HG03558 (cell line): Measurements from ENCODE around the gene PLEKHG1.

Experiments
- ATAC-seq: cut with Tn5 transposase; IDR thresholded peaks from one replicate; pipeline ENCODE4 v1.9.1; 2021; ENCODE audit warnings: moderate number of reproducible peaks; ENCODE audit not compliant: unreplicated experiment; ENCODE audit errors: extremely low read depth

The PLEKHG1 gene

DNA sequence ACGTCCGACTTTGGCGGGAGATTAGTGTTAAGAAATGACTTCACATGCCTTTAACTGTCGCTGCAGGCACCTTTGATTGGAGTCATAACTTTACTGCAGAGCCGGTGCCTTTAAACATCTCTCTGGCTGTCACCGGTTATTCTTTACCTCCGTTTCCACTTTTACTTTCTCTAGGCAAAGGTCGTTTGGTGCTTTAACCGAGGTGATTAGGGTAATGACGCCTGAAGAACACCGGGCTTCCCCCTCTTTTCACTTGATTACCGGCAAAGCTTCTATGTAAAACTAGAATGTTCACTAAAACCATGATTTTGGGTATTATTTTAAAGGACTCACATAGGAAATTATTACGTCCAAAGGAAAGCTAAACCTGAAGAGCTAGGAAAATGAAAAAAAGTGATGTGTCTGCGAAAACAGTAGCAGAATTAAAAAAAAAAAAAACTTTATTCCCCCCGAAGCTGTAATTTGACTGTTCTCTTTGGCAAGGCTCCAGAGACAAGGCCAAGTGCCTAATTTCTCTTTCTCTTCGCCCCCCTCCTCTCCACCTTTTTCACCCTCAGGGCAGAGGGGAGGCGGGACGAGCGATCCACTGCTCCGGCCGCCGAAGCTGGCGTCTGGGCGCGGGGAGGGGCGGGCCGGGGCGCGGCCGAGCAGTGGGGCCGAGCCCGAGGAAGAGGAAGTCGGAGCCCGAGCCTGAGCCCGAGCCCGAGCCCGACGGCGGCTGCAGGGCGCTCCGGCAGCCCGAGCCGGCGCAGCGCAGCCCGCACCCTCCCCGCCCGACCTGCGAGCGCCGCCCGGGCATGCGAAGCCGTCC is at the start of gene PLEKHG1:
TSS of gene PLEKHG1 (plus strand) at position 687 of the 811 bp plus-strand sequence. CDS start 133,797 bp downstream, outside the sequence.
- no peak for ATAC-seq

DNA sequence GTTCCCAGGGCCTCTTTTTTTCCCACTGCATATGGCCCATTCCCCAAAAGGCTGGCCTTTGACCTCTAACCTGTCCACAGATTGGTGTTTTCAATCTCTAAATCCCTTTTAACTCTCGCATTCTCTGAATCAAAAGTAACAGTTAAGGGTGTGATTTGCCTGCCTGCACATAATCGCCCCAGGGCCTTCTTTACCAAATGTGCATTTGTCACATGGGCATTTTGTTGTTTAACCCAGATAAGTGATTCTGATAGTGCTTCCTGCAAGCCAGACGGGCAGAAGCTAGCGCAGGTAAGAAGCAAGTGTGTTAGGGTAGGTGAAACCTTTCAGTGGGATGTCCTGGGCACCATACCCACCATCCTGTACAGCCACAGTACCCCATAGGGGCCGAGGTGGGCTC is 49.4 kb upstream of the PLEKHG1 start:
- ATAC-seq = no peak

DNA sequence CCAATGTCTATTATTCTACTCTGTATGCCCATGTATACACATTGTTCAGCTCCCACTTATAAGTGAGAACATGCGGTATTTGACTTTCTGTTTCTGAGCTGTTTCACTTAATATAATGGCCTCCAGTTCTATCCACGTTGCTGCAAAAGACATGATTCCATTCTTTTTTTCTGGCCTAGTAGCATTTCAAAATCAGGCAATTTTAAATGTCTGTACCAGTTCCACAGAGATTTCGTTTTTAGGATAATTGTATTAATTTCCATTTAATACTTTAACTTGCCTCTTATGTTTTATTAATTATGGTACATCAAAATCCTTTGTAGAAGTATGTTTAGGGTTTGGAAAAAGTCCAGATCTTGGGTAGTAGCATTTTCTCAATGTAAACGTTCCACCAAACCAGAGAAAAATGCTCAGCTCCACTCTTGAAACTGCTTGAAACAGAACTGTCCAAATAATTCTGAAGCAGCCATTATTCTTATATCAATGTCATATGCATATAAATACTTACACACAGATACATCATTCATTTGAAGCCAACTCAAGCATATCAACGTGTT is 42.6 kb upstream of the PLEKHG1 start:
- ATAC-seq = no peak

DNA sequence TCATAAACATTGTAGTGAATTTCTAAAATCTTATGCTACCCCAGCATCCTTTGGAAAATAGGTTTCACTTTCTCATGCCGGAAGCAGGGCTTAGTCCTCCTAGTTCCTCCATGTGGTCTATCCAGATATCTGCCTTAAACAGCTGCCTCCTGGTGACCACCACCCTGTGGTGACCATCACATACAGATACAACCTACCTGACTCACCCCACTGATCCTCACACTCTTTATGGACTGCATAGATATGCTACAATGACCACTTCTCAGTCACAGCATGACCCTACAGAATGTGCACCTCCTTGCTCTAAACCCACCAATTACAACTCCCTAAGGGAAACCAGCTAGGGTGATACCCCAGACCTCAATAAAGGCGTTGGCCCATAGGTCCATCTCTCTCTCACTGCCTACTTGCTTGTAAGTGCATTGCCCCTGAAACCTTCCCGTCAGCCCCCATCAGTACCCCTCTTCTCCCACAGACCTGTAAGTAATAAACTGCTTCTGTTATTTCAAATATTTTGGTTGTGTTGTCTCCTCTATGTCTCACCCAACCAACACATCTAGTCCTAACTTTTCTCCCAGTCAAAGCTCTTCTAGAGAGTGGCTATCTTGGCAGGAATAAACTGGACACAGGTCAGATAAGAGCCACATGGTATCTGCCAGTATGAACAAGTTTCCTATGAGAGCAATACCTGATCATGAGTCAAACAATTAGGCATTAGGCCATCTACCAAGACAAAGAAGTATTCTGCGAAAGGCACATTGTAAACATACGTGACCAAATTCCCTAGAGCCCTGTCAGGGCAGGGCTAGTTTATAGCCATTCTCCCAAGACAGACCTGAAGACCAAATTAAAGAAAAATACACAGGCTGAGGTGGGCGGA is 39.4 kb upstream of the PLEKHG1 start:
- ATAC-seq = no peak

DNA sequence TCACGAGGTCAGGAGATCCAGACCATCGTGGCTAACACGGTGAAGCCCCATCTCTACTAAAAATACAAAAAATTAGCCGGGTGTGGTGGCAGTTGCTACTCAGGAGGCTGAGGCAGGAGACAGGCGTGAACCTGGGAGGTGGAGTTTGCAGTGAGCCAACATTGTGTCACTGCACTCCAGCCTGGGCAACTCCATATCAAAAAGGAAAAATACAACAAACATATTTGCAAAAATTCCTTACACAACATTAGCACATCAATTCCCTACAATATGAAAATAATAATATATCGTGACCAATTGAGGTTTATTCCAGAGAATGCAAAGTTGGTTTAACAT is 38.8 kb upstream of the PLEKHG1 start:
- ATAC-seq = no peak

DNA sequence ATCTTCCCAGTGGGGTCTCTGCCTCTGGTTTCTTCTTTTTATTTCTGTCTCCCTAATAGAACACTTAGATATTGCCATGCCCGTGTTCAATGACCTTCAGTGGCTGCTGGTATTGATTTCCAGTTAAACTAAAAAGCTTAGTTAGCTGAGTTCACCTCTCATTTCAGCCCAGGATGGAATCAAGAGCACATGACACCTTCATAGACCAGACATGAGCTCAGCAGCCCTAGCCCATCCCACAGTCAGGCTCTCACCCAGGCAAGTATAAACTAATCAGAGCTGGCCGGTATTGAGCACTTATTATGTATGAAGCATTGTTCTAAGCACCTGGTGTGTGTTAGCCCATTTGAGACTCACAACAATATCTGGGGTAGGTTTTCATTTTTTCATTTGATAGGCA is 33.7 kb upstream of the PLEKHG1 start:
- no peak for ATAC-seq

DNA sequence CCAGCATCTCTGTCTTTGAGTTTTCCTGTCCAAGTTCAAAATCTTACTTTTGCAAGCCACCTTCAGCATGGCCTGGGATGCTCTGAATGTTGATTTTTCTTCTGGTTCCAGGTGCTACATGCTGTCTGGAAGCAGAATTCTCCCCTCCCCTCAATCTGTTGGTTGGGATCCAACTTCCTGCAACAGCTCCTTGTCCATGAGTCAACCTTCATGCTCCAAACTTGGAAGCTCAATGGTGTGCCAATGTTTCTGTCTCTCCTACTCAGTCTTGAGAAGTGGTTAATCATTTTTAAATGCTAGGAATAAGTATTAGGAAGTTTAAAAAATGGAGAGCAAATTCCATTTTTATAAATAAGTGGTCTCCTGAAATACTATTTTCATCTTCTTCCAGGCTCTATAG is 33.2 kb upstream of the PLEKHG1 start:
- no peak for ATAC-seq

DNA sequence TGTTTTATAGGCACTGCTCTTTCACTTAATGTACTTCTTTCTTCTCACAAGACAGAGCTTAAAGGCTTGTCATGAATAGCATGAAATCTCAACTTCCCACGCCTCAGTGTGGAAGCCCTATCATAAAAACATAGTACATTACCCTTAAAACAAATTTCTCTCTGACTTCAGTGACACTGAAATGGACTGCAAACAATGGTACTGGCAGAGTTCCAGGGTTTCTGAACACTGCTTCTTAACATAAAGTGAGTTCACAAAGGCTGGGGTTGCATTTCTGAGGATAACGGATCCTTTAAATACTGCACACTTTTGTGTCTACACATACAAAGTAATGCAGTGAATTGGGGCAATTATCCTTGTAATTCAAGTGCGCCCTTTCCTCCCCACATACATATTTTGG is 32.3 kb upstream of the PLEKHG1 start:
- no peak for ATAC-seq

DNA sequence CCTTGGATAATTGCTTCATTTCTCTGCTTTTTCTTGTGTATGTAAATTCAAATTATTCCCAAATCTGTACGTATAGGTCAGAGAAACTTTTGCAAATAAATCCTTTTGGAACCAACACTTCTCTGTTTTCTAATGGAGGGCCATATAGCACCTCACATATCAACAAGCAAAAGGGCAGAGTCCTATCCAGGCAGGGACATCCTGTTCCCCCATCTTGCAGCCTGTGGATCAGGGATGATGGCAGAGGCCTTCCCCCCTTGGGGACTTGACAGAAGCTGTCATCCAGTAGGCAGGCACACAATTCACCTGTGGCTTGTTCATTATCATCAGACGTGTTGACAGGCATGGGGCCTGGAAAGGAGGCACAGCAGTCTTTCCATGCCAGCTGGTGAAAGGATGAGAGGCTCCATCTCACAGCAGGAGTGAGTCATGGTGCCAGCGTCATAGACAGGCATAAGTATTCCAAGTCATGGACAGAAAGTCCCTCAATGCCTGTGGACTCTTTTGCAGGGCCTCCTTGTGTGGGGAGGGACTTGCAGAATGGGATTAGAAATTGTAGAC is 31.8 kb upstream of the PLEKHG1 start:
- ATAC-seq = no peak

DNA sequence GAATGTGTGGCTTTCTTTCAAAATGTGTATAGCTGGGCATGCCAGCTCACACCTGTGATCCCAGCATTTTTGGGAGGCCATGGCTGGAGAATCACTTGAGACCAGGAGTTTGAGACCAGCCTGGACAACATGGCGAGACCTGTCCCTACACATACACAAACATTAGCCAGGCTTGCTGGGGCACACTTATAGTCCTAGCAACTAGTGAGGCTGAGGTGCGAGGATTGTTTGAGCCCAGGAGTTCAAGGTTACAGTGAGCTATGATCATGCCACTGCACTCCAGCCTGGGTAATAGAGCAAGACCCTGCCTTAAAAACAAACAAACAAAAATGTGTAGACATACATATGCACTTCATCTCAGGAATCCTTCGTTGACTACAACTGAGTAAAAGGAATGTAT is 31.1 kb upstream of the PLEKHG1 start:
- ATAC-seq = no peak

DNA sequence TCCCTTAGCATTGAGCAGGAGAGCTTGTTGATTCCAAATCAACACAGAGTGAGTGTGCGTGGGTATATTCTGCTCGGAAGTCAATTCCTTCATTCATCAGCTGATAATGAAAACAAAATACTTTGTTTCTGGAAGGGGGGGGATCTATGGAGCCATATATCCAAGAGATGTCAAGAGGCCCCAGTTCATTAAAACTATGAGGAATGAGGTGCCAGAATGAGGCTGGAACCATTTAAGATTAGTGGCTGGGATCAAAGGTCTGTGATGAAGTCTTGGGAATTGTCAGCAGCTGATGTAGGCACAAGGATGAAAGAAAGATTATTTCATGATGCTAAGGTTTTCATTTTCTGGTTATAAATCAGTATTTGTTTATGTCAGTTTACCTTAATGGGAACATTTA is 30.5 kb upstream of the PLEKHG1 start:
- no peak for ATAC-seq

DNA sequence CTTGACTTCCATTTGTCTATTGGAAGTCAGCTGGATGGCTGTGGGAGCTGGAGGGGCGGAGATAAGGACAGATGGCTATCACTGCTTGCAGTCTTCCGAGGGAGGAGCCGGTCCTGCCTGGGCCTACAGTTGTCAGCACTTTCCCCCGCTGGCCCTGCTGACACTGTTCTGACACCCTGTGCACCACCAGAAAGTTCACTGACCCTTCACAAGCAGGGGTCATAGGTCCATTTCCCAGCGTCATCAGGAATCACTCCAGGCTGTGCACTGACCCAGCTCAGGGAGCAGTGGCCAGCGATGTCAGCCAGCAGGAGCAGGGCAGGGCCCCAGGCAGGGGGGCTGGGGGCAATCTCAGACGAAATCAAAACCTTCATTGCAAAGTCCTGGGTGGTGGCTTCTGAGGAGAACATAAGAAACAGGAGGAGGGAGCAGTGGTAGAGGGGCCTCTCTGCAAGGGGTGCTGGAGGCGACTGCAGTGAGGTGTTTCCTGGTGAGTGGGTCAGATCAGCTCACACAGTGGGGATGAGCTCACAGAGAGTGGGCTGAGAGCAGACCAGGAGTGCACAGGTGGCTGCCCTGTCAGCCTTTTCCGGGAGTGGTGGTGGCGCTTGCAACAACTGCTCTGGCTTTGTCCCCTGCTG is 26.5 kb upstream of the PLEKHG1 start:
- no peak for ATAC-seq

DNA sequence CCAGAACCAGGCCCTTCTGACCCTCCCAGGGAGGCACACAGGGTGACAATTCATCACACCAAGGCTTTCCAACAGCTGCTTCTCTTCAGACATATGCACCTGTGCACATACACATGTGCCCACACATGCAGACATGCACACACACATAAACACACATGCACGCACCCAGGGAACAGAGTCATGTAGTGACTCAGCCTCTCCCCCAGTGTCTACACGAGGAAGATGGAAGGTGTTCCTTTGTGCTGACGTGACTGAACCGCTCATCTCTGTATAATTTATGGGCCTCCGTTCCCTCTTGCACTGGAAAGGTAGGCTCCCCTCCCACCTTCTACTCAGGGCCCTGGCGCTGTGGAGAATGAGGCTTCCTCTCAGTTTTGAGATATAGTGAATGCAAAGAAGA is 23.8 kb upstream of the PLEKHG1 start:
- ATAC-seq = no peak

DNA sequence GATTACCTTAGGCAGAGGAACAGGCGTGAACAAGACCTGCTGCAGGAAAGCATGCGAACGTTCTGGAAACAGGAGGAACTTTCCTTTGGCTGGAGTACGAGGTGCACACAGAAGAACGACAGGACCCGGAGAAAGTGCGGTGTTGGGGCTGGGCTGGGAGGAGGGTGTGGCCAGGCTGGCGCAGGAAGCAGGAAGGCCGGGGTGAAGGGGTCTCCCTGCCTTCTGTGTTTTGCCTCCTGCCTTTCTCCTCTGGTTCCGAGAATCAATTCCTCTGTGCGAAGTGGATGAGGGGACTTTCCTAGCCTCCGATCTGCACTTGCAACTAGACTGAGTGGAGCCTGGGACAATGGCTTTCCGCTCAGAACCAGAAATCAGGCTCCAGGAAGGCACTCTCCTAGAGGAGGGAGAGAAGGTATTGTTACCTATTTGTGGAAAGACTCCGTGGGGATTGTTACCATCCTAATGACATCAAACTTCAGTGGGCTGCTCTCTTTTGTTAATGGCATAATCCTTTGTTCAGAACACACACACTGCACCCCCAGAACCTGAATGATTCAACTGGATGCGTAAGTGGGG is 22.9 kb upstream of the PLEKHG1 start:
- ATAC-seq = no peak

DNA sequence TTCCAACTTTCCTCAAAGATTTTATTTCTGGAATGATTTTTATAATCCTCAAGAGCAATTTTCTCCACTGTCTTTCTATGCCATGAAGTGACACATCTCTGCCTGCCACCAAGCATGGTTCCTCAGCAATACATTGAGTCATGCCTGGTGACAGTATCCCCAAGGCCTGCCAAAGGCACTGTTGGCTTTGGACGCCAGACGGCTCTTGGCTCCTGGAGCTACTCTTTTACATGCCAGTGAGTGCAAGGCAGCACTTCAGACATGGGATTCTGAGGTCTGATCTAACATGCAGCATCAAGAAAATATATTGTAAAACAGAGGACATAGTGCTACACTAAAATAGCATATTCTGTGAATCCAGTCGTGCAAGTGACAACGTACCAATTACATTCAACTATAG is 20.1 kb upstream of the PLEKHG1 start:
- no peak for ATAC-seq

DNA sequence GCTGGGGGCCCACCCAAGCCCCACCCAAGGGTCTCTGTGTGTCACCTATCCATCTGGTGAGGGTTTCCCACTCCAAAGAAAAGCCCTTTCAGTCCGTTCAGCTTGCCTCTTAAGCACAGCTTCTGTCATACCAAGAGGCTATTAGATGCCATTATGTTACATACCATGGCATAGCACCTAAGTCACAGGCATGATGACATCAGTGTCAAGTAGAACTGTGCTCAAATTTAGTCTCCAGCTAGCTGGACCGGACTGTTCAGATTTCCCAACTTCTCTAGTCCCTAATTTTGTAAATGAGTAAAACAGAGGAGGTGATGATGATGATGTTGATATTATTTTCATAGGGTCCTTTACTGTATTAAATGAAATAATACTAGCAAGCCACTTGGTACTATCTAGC is 19.2 kb upstream of the PLEKHG1 start:
- no peak for ATAC-seq

DNA sequence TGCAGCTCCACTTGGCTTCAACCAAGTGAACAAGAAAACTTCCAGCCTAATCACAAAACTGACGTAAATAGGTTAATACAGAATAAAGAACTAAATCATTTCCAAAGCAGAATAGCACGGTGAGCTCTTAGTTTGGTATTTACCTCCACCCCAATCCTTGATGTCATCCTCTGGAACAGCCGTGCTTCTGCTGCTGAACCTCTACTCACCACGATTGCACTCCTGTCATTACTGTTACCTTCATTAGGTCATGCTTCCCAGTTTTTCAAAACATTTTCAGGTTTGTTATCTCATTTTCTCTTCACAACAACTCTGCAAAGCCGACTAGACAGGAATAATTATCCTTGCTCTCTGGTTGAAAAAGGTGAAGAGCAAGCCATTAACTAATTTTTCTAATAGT is 15.6 kb upstream of the PLEKHG1 start:
- ATAC-seq = no peak

DNA sequence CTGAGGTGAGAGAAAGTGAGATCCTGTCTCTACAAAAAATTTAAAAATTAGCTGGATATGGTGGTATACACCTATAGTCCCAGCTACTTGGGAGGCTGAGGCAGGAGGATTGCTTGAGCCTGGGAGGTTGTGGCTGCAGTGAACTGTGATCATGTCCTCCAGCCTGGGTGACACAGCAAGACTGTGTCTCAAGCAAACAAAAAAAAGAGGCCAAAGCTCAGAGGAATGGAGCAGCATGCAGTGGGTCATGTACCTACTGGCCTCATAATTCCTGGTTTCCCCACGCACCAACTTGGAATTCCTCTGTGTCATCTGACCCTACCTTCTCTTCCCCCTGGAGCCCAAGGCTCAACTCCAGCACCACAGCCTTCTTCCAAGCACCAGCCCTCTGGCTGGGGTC is 15.1 kb upstream of the PLEKHG1 start:
- no peak for ATAC-seq

DNA sequence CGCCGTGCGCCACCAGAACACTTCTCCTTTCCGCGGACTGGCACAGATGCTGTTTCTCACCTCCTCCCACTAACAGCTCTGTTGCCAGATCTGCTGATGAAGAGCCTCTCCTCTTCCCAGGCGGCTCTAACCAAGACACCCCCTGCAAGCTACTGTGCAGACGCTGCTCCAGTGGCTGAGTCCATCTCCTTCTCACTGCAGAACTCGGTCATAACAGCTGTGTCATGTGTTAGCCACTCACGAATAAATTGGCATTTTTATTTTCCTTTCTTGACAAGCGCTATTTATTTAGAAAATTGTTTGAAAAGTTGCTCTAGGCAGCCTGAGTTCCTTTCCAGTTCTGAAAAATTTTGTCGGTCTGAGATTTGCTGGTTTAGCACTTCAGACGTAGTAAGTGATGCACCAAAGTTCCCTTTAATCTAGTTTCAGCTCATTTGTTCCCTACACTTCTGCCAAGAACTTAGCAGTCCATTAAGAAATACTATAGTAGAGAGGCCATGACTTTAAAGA is 12.8 kb upstream of the PLEKHG1 start:
- no peak for ATAC-seq

DNA sequence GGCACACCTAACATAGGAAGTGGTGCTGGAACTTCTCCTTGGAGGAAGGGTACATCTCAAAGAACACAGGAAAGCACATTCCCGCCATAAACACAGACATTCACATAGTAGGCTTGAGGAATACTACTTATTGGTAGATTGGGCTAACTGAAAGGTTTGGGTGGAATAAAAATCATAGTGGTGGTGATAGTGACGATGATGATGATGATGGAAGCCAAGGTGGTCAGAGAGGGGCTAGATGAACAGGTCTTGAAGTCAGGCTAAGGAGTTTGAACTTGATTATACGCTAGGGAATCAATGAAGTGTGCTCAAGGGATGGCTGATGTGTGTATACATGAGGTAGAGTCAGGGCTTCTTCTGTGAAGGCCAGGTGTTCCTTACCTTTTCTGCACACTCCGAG is 12.0 kb upstream of the PLEKHG1 start:
- no peak for ATAC-seq
